Neutrophil (primary cell): ENCODE data around the gene ARHGEF11.

Experiments used
- H3K27ac ChIP-seq: fragments of 200-600 bp; sonication (generic); 2 replicates; pipeline ENCODE4 v1.5.1; 2016; ENCODE audit warnings: mild to moderate bottlenecking, moderate library complexity
- H3K27me3 ChIP-seq: fragments of 200-600 bp; sonication (generic); 2 replicates; pipeline ENCODE4 v1.6.0; 2016; ENCODE audit warnings: mild to moderate bottlenecking
- H3K36me3 ChIP-seq: fragments of 200-600 bp; sonication (generic); 2 replicates; pipeline ENCODE4 v1.5.1; 2017
- H3K4me1 ChIP-seq, 2 experiments: fragments of 200-600 bp in 1 of 2; sonication (generic) in 1 of 2; 1 replicate in 1 of 2; 2 replicates in 1 of 2; pipeline versions ENCODE4 v1.5.1 to v1.6.1; 2013 to 2016; ENCODE audit warnings: low read depth in 1 of 2, low read length in 1 of 2, mild to moderate bottlenecking in 1 of 2, moderate library complexity in 1 of 2; ENCODE audit not compliant: control insufficient read depth in 1 of 2, insufficient read depth in 1 of 2
- H3K4me3 ChIP-seq, 2 experiments: fragments of 200-600 bp in 1 of 2; sonication (generic) in 1 of 2; 1 replicate in 1 of 2; 2 replicates in 1 of 2; pipeline ENCODE4 v1.5.1; 2013 to 2016; ENCODE audit warnings: low read depth in 1 of 2, low read length in 1 of 2, mild to moderate bottlenecking in 1 of 2, moderate library complexity in 1 of 2
- H3K9me3 ChIP-seq: fragments of 200-600 bp; sonication (generic); 2 replicates; pipeline ENCODE4 v1.5.1; 2016
- CTCF ChIP-seq: fragments of 200-600 bp; sonication (generic); IDR thresholded peaks from 2 replicates; pipeline ENCODE4 v1.5.1; 2016; ENCODE audit warnings: antibody characterized with exemption

Gene ARHGEF11

GRCh38 chr1:157034137-157034800 is 11.3 kb downstream of the ARHGEF11 start:
- TF ChIP-seq CTCF, result no peak
- no peak overlapping the region for H3K4me3 ChIP-seq
- no peaks in the 10 kb centered on the region for H3K9me3 ChIP-seq
- no peaks in the 10 kb centered on the region for H3K27me3 ChIP-seq
- no peaks in the 10 kb centered on the region for H3K4me1 ChIP-seq
- H3K36me3 ChIP-seq, result no peaks in the 10 kb centered on the region
- no peak overlapping the region for H3K27ac ChIP-seq

DNA sequence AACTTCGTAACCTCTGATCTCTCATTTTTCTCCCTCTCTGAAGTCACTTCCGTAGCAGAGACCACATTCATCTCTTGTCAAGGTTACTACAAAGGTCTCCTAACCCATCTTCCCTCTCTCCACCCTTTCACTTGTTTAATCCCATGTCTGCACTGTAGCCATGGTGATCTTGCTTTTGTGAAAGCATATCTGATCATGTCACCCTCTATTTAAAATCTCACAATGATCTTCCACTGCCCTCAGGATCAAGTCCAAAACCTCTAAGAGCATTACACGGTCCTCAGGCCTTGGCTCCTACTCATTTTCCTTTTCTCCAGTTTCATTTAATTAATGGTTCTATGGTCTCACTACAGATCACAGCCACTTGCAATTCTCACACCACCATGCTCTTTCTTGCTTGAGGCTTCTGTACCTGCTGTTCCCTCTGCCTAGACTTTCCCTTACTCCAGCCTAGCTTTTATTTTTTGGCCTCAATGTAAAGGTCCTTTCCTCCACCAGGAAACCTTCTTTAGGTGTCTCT is 12.1 kb downstream of the ARHGEF11 start:
- H3K4me1 ChIP-seq, result no peaks in the 10 kb centered on the region
- no peaks in the 10 kb centered on the region for H3K9me3 ChIP-seq
- H3K4me3 ChIP-seq, result no peak overlapping the region
- no peaks in the 10 kb centered on the region for H3K27me3 ChIP-seq
- H3K27ac ChIP-seq, result no peak overlapping the region
- no peak for TF ChIP-seq CTCF
- no peaks in the 10 kb centered on the region for H3K36me3 ChIP-seq

DNA sequence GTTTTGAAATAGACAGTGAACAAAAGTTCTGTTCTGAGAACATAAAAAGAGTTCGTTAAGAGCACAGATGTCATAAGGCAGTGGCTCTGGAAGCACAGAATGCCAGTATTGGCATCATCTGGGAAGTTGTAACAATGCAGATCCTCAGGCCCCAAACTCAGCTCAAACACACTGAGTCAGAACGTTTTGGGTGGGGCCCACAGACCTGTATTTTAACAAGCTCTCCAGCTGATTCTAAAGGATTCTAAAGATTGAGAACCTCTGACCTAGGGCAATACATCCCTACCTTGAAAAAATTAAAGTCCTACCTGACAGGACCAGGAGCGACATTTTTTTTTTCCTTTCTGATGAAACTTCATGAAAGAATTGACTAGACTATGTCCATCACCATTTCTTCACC is 13.2 kb downstream of the ARHGEF11 start:
- no peak for TF ChIP-seq CTCF

DNA sequence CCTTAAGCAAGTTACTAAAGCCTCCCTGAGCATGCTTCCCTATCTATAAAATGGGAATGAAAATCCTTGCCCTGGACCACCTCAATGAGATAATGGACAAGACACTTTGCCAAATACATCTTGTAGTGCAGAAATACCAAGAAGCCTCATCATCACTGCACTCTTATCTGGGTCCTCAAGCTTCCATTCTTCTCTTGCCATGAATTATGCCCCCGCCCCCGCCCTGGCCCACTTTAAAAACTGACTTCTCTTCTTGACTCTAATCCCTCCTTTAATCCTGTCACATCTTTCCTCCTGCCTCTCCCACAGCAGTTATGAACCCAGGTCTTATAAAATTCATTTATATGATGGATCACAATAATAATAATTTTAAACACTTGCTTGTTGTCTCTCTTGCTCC is 14.8 kb downstream of the ARHGEF11 start:
- H3K27me3 ChIP-seq, result no peaks in the 10 kb centered on the region
- no peak overlapping the region for H3K27ac ChIP-seq
- H3K36me3 ChIP-seq, result no peaks in the 10 kb centered on the region
- no peak overlapping the region for H3K4me3 ChIP-seq
- no peaks in the 10 kb centered on the region for H3K9me3 ChIP-seq
- no peak for TF ChIP-seq CTCF
- H3K4me1 ChIP-seq, result no peaks in the 10 kb centered on the region

More for the DNA sequence above, 13.2 kb downstream of the ARHGEF11 start:
- Histone ChIP-seq H3K27ac (no peak overlapping the region), H3K9me3 (no peaks in the 10 kb centered on the region), H3K4me1 (no peaks in the 10 kb centered on the region), H3K4me3 (no peak overlapping the region), H3K36me3 (no peaks in the 10 kb centered on the region), H3K27me3 (no peaks in the 10 kb centered on the region)

DNA sequence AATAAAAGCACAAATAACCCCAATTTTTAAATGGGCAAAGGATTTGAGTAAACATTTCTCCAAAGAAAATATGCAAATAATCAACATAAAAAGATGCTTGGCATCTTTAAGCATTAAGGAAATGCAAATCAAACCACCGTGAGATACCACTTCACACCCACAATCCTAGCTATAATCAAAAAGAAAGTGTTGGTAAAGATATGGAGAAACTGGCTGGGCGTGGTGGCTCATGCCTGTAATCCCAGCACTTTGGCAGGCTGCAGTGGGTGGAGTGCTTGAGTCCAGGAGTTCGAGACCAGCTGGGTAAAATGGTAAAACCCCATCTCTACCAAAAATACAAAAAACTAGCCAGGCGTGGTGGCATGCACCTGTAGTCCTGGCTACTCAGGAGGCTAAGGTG is 16.9 kb downstream of the ARHGEF11 start:
- Histone ChIP-seq H3K27me3 (no peaks in the 10 kb centered on the region), H3K4me3 (no peak overlapping the region), H3K9me3 (no peaks in the 10 kb centered on the region), H3K36me3 (no peaks in the 10 kb centered on the region), H3K4me1 (no peaks in the 10 kb centered on the region), H3K27ac (no peak overlapping the region)
- no peak for TF ChIP-seq CTCF
